Kidney (tissue), 14 donors: Measurements from ENCODE around the gene KIR2DL4. TPM values are rescaled to one million over a fixed set of nuclear protein-coding genes. Genes with fewer than 3 reads are reported as not detected.
"Not testable (repeated sequence)": the region's sequence is repeated elsewhere in the genome, so short reads cannot be mapped to it uniquely, and the experiment has no call there.

Source experiments
- DNase-seq, 5 donors: peaks; one replicate each; pipeline ENCODE4 v3.0.0-alpha.2; 2013 to 2020
- FAIRE-seq: peaks from 2 replicates; lab custom pipeline; 2012; peaks lifted over from hg19 to GRCh38; lab: Jason Lieb, UNC
- H3K27ac ChIP-seq, 2 donors: one replicate each; pipeline ENCODE4 v1.7.0; 2013; ENCODE audit warnings: low read depth in 2 of 2, low read length in 2 of 2, inconsistent platforms in 1 of 2
- H3K27me3 ChIP-seq: one replicate; pipeline ENCODE4 v1.7.1; 2013; ENCODE audit warnings: low read length, inconsistent platforms; ENCODE audit not compliant: control insufficient read depth, insufficient read depth
- H3K36me3 ChIP-seq, 3 donors: one replicate each; pipeline versions ENCODE4 v1.7.0 to v1.7.1; 2013; ENCODE audit warnings: low read length in 3 of 3, control low read depth in 1 of 3, inconsistent platforms in 1 of 3; ENCODE audit not compliant: insufficient read depth in 3 of 3, control insufficient read depth in 2 of 3
- H3K4me1 ChIP-seq, 3 donors: one replicate each; pipeline versions ENCODE4 v1.7.0 to v1.7.1; 2013; ENCODE audit warnings: low read length in 3 of 3, inconsistent platforms in 1 of 3, low read depth in 1 of 3; ENCODE audit not compliant: control insufficient read depth in 2 of 3, insufficient read depth in 2 of 3
- H3K4me3 ChIP-seq, 3 donors: one replicate each; pipeline versions ENCODE4 v1.7.0 to v1.8.1; 2013; ENCODE audit warnings: low read length in 3 of 3, control low read depth in 1 of 3, inconsistent platforms in 1 of 3
- H3K9ac ChIP-seq, 3 donors: one replicate each; pipeline versions ENCODE4 v1.7.0 to v1.7.1; 2013; ENCODE audit warnings: low read length in 3 of 3, control low read depth in 1 of 3, inconsistent platforms in 1 of 3
- H3K9me3 ChIP-seq, 3 donors: one replicate each; pipeline versions ENCODE4 v1.7.0 to v1.7.1; 2013; ENCODE audit warnings: low read length in 3 of 3, control low read depth in 1 of 3, inconsistent platforms in 1 of 3; ENCODE audit not compliant: control insufficient read depth in 2 of 3, insufficient read depth in 1 of 3
- intact Hi-C: fragments of 100-400 bp; cut with DNase I; formaldehyde crosslinking; loops from one replicate; pipeline ENCODE4 v1.11.1; 2022
- polyA plus RNA-seq: library from polyadenylated mRNA; stranded (reverse); fragments of 350-450 nt; fragmentation: Illumina TruSeq; extraction: RNeasy Lipid Tissue Mini Kit (QIAGEN cat#74804); gene quantifications from one replicate; pipeline ENCODE4 v1.2.3, GENCODE V29; 2014; ENCODE audit warnings: low read depth, low replicate concordance; ENCODE audit not compliant: insufficient read depth
- total RNA-seq: library from RNA; stranded (reverse); fragmentation: NEBNext Ultra II Directional; extraction: Animal tissue kit (Norgen Biotek cat#: 25700); gene quantifications from one replicate; pipeline ENCODE4 v1.2.1, GENCODE V29; 2021
- TF ChIP-seq, protein P1 (sequence below): IDR thresholded peaks from 3 replicates; pipeline ENCODE4 v1.5.1; 2012; ENCODE audit warnings: mild to moderate bottlenecking, moderate library complexity, borderline replicate concordance; ENCODE audit not compliant: insufficient read depth; ENCODE audit errors: extremely low read depth
- donor health status: control.
- donor health status: control.
- donor health status: control.
- donor health status: control.
- donor health status: control.
- donor health status: DM: yes; HTN: yes; CAD: no.
- donor health status: Normal renal cell carcinoma (clear cell type).

Gene KIR2DL4
- total and polyA plus RNA-seq, 2 donors from 2014 or later = 0.25 TPM; not detected in 1

DNA sequence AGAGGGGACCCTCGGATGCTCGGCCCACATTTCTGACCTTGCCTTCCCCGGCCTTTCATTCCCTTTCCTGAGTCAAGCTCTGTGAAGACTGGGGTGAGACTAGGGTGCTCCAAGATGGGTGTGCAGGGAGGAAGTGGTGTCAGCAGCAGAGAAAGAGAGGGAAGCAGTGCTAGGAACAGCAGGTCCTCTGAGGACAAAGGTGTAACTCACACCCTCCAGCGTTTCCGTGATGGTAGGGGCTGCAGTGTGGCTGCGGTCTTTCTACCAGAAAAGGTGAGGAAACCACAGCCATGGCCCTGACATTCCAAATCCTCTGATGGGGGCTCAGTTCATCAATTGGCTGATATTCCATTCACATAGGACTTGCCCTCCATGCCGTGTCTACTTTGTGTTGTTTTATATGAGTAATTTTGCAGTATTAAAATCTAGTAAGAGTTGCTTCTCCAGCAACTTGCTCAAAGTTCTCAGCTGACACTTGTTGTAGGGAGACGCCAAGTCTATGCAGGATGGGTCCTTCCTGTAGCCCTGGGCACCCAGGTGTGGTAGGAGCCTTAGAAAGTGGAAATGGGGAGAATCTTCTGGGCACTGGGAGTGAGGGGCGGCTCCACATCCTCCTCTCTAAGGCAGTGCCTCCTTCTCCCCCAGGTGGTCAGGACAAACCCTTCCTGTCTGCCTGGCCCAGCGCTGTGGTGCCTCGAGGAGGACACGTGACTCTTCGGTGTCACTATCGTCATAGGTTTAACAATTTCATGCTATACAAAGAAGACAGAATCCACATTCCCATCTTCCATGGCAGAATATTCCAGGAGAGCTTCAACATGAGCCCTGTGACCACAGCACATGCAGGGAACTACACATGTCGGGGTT lies 14.5 kb downstream of the KIR2DL4 start:
- Histone ChIP-seq H3K9me3 (no peaks in the 10 kb centered on the region), H3K4me3 (no peak overlapping the region), H3K27me3 (no peaks in the 10 kb centered on the region), H3K36me3 (no peaks in the 10 kb centered on the region), H3K4me1 (no peaks in the 10 kb centered on the region), H3K27ac (no peak overlapping the region), H3K9ac (no peak overlapping the region)
- FAIRE-seq = no peak
- no peak for DNase-seq
- TF ChIP-seq, protein P1, sequence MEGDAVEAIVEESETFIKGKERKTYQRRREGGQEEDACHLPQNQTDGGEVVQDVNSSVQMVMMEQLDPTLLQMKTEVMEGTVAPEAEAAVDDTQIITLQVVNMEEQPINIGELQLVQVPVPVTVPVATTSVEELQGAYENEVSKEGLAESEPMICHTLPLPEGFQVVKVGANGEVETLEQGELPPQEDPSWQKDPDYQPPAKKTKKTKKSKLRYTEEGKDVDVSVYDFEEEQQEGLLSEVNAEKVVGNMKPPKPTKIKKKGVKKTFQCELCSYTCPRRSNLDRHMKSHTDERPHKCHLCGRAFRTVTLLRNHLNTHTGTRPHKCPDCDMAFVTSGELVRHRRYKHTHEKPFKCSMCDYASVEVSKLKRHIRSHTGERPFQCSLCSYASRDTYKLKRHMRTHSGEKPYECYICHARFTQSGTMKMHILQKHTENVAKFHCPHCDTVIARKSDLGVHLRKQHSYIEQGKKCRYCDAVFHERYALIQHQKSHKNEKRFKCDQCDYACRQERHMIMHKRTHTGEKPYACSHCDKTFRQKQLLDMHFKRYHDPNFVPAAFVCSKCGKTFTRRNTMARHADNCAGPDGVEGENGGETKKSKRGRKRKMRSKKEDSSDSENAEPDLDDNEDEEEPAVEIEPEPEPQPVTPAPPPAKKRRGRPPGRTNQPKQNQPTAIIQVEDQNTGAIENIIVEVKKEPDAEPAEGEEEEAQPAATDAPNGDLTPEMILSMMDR = no peak
- intact Hi-C loops = no loop called here

DNA sequence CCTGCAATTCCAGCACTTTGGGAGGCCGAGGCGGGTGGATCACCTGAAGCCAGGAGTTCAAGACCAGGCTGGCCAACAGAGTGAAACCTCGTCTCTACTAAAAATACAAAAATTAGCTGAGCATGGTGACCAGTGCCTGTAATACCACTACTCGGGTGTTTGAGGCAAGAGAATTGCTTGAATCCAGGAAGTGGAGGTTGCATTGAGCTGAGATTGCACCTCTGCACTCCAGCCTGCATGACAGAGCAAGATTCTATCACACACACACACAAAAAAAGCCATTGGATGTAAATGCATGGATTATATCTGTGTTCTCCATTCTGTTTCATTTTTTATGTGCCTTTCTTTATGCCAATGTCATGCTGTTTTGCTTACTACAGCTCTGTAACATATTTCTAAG lies 21.0 kb downstream of the KIR2DL4 start:
- H3K36me3 ChIP-seq, H3K27ac ChIP-seq, H3K9ac ChIP-seq, FAIRE-seq, DNase-seq, H3K4me1 ChIP-seq, H3K27me3 ChIP-seq, H3K9me3 ChIP-seq, intact Hi-C loops, H3K4me3 ChIP-seq: not testable (repeated sequence)

DNA sequence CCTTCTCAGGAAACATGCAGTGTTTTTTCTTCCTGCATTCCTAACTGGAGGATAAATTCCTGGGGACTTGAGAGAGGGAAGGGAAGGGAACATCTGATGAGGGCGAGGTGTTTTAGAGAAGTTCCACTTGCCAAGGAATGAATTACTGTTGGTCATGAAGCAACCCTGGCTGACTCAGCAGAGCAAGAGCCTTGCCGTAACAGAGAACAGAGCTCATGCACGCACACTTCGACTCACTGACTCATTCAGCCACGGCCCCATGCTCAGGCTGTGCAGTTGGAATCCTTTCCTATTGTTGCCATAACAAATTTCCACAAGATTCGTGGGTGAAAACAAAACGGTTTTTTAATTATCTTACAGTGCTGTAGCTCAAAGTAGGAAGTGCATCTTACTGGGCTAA lies 21.9 kb downstream of the KIR2DL4 start:
- H3K36me3 ChIP-seq, DNase-seq, H3K9ac ChIP-seq, H3K27me3 ChIP-seq, intact Hi-C loops, H3K4me1 ChIP-seq, H3K27ac ChIP-seq, H3K4me3 ChIP-seq, FAIRE-seq, H3K9me3 ChIP-seq: not testable (repeated sequence)

DNA sequence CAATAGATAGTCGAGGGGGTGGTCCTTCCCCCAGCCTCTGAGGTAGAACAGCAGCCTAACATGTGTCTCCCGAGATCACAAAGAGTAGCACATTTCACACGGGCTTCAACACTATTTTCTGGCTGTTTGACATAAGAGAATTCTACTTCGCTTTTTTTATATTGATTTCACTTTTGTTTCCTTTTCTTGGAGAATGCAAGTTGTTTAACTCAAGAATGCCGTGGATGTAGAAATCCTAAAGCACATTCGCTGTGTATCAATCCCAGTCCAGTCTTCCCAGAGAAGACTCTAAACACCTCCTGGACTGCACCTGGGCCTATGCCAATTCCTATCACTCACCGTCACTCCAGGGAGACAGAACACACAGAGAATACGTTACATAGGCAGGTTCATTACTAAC lies 24.7 kb downstream of the KIR2DL4 start:
- H3K9ac ChIP-seq, H3K36me3 ChIP-seq, FAIRE-seq, H3K27me3 ChIP-seq, H3K27ac ChIP-seq, H3K9me3 ChIP-seq, H3K4me1 ChIP-seq, intact Hi-C loops, H3K4me3 ChIP-seq, DNase-seq: not testable (repeated sequence)

DNA sequence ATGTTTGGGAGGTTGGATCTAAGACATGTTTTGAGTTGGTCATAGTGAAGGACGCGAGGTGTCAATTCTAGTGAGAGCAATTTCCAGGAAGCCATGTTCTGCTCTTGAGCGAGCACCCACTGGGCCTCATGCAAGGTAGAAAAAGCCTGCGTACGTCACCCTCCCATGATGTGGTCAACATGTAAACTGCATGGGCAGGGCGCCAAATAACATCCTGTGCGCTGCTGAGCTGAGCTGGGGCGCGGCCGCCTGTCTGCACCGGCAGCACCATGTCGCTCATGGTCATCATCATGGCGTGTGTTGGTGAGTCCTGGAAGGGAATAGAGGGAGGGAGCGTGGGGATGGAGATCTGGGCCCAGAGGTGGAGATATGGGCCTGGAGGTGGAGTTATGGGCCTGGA lies 29.1 kb downstream of the KIR2DL4 start, which contains the start of gene KIR2DS4:
Gene KIR2DS4 (plus strand): TSS at position 181 of the 400 bp plus-strand sequence.
- H3K4me3 ChIP-seq, H3K9ac ChIP-seq, H3K27ac ChIP-seq, H3K4me1 ChIP-seq, H3K27me3 ChIP-seq, intact Hi-C loops, H3K9me3 ChIP-seq, H3K36me3 ChIP-seq, FAIRE-seq, DNase-seq: not testable (repeated sequence)

DNA sequence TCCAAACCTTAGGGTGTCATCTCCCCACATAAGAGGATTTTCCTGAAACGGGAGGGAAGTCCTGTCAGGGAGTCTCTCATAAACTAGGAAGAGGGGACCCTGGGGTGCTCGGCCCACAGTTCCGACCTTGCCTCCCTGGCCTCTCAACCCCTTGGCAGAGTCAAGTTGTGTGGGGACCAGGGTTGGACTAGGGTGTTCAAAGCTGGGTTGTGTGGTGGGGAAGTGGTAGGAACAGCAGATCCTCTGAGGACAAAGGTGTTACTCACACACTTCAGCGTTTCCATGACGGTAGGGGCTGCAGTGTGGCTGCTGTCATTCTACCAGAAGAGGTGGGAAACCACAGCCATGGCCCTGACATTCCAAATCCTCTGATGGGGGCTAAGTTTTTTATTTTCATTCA lies 31.7 kb downstream of the KIR2DL4 start:
- H3K27me3 ChIP-seq, H3K36me3 ChIP-seq, H3K4me3 ChIP-seq, H3K9ac ChIP-seq, H3K9me3 ChIP-seq, H3K4me1 ChIP-seq, intact Hi-C loops, DNase-seq, H3K27ac ChIP-seq, FAIRE-seq: not testable (repeated sequence)

DNA sequence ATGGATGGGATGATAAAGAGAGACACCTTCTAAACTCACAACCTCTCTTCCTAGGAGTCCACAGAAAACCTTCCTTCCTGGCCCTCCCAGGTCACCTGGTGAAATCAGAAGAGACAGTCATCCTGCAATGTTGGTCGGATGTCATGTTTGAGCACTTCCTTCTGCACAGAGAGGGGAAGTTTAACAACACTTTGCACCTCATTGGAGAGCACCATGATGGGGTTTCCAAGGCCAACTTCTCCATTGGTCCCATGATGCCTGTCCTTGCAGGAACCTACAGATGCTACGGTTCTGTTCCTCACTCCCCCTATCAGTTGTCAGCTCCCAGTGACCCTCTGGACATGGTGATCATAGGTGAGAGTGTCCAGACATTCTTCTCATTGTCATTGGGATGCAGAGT lies 34.1 kb downstream of the KIR2DL4 start:
- DNase-seq, H3K27ac ChIP-seq, H3K9me3 ChIP-seq, FAIRE-seq, intact Hi-C loops, H3K4me3 ChIP-seq, H3K4me1 ChIP-seq, H3K27me3 ChIP-seq, H3K9ac ChIP-seq, H3K36me3 ChIP-seq: not testable (repeated sequence)
